ENCODE measurements around the gene EHD1. TPM values are rescaled to one million over a fixed set of nuclear protein-coding genes. Genes with fewer than 3 reads are reported as not detected.

Gene EHD1
- total and polyA plus RNA-seq, 9 of the 15 experiments (the other 6 are each of a cell fraction or from before 2014, with no cell fraction given) = 0.46 to 65.0 (median 16.4) TPM

DNA sequence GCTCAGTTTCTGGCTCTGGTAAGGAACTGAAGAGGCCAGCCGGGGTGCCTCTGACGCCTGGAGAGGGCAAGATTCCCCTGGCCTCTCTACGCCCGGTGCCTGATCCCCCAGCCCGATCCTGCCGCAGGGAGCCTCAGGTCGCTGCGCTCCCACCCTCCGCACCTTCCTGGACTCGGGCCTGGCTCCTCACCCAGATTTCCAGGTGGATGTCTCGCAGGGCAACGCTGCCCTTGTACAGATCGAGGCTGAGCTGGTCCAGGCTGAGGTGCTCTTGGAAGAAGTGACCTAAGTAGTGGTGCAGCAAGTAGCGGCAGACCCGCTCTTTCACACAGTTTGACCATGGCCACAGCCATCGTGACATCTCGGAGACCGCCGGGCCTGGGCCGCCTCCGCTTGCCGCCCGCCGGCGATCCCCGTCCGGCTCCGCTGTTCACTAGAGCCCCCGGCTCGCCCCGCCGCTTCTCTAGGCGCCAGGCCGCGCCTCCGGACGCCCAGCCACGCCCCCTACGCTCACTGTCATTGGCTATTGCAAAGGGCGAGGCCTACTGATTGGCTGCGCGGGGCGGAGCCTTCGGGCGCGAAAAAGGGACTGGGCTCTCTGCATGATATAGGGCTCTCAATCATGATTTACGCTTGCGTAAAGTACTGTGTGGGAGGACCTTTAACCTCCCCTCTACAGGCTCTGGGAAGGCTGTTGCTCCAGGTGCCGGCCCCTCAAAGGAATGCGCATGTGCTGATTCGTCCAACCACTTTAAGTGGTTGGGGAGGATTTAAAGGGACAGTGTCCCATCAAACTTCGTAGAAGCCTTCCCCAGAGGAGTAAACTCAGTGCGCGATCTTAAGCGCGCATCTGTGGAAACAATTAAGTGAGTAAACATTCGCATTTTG is 38.6 kb upstream of the EHD1 start, which contains the start of gene ATG2A (continued):
- TF ChIP-seq RFX1 (IDR thresholded peaks at IDR 0.05) = no peak
- peak in 2 of 3 experiments; percentile 67 to 71 for TF ChIP-seq YY1 (IDR thresholded peaks at IDR 0.05; ENCODE audit: borderline replicate concordance in 1 of 3, control insufficient read depth in 1 of 3, extremely low read depth in 1 of 3, insufficient read depth in 3 of 3, insufficient read length in 1 of 3, insufficient replicate concordance in 2 of 3, low read depth in 1 of 3, low read length in 2 of 3)
- TF ChIP-seq MTA1 (IDR thresholded peaks at IDR 0.05; ENCODE audit: borderline replicate concordance) = no peak
- TF ChIP-seq ZNF146 (CRISPR knock-in tag; IDR thresholded peaks at IDR 0.05; ENCODE audit: unreplicated experiment) = no peak
- no peak for TF ChIP-seq THRAP3 (IDR thresholded peaks at IDR 0.05; ENCODE audit: borderline replicate concordance)
- TF ChIP-seq ATF7 (IDR thresholded peaks at IDR 0.05) = peak; percentile 86
- no peak for TF ChIP-seq ZFPM2 (CRISPR knock-in tag; IDR thresholded peaks at IDR 0.05)
- TF ChIP-seq MECOM (CRISPR knock-in tag; IDR thresholded peaks at IDR 0.05) = no peak
- no peak for TF ChIP-seq ZFP36 (IDR thresholded peaks at IDR 0.05; ENCODE audit: low read depth, low read length, partially characterized antibody)
- TF ChIP-seq, protein P1, sequence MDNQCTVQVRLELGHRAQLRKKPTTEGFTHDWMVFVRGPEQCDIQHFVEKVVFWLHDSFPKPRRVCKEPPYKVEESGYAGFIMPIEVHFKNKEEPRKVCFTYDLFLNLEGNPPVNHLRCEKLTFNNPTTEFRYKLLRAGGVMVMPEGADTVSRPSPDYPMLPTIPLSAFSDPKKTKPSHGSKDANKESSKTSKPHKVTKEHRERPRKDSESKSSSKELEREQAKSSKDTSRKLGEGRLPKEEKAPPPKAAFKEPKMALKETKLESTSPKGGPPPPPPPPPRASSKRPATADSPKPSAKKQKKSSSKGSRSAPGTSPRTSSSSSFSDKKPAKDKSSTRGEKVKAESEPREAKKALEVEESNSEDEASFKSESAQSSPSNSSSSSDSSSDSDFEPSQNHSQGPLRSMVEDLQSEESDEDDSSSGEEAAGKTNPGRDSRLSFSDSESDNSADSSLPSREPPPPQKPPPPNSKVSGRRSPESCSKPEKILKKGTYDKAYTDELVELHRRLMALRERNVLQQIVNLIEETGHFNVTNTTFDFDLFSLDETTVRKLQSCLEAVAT (IDR thresholded peaks at IDR 0.05) = no peak
- TF ChIP-seq SETDB1 (IDR thresholded peaks at IDR 0.05; ENCODE audit: low read length) = no peak
- TF ChIP-seq, protein P2, sequence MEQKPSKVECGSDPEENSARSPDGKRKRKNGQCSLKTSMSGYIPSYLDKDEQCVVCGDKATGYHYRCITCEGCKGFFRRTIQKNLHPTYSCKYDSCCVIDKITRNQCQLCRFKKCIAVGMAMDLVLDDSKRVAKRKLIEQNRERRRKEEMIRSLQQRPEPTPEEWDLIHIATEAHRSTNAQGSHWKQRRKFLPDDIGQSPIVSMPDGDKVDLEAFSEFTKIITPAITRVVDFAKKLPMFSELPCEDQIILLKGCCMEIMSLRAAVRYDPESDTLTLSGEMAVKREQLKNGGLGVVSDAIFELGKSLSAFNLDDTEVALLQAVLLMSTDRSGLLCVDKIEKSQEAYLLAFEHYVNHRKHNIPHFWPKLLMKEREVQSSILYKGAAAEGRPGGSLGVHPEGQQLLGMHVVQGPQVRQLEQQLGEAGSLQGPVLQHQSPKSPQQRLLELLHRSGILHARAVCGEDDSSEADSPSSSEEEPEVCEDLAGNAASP (IDR thresholded peaks at IDR 0.05) = no peak
- peak in 1 of 2 experiments; percentile 67; a peak in 2 of 4 replicates for TF ChIP-seq HDAC1 (IDR thresholded peaks at IDR 0.05)
- TF ChIP-seq ZNF143 (CRISPR knock-in tag; IDR thresholded peaks at IDR 0.05) = peak; percentile 15; the same call in 1 of the 2 replicates
- TF ChIP-seq ESRRA (IDR thresholded peaks at IDR 0.05; ENCODE audit: borderline replicate concordance, low read depth) = peak; percentile 42; the same call in 1 of the 2 replicates
- TF ChIP-seq, protein P3, sequence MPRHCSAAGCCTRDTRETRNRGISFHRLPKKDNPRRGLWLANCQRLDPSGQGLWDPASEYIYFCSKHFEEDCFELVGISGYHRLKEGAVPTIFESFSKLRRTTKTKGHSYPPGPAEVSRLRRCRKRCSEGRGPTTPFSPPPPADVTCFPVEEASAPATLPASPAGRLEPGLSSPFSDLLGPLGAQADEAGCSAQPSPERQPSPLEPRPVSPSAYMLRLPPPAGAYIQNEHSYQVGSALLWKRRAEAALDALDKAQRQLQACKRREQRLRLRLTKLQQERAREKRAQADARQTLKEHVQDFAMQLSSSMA (CRISPR knock-in tag; IDR thresholded peaks at IDR 0.05) = no peak
- 0 out of 4 replicates have a peak, but pooled peaks have one; percentile 8 to 15 for TF ChIP-seq TEAD1 (CRISPR knock-in tag; IDR thresholded peaks at IDR 0.05)
- TF ChIP-seq KLF16 (IDR thresholded peaks at IDR 0.05) = no peak
- peak; percentile 99 for TF ChIP-seq SP1 (CRISPR knock-in tag; IDR thresholded peaks at IDR 0.05)
- no peak for TF ChIP-seq ATF1 (CRISPR knock-in tag; IDR thresholded peaks at IDR 0.05)
- peak; percentile 60 for TF ChIP-seq ATF1 (tag; IDR thresholded peaks at IDR 0.05)

Measured in K562 (cell line).